Glutamatergic neuron (in vitro differentiated cells): ENCODE data around the gene GPLD1. TPM values are rescaled to one million over a fixed set of nuclear protein-coding genes. Genes with fewer than 3 reads are reported as not detected.

Experiments used
- DNase-seq: peaks from one replicate; pipeline ENCODE4 v3.0.0; 2022
- H3K27ac Mint-ChIP-seq: one replicate; pipeline ENCODE4 v1.8.0; 2020; ENCODE audit warnings: mild to moderate bottlenecking, mixed read lengths, inconsistent platforms; ENCODE audit not compliant: unreplicated experiment
- H3K27me3 Mint-ChIP-seq: one replicate; pipeline ENCODE4 v1.8.0; 2020; ENCODE audit warnings: mild to moderate bottlenecking, moderate library complexity, mixed read lengths, inconsistent platforms; ENCODE audit not compliant: unreplicated experiment
- H3K36me3 Mint-ChIP-seq: one replicate; pipeline ENCODE4 v1.8.0; 2020; ENCODE audit warnings: mild to moderate bottlenecking, mixed read lengths, inconsistent platforms; ENCODE audit not compliant: unreplicated experiment
- H3K4me1 Mint-ChIP-seq: one replicate; pipeline ENCODE4 v1.8.0; 2020; ENCODE audit warnings: mild to moderate bottlenecking, low read depth, mixed read lengths, inconsistent platforms; ENCODE audit not compliant: unreplicated experiment
- H3K4me3 Mint-ChIP-seq: one replicate; pipeline ENCODE4 v1.8.0; 2020; ENCODE audit warnings: mild to moderate bottlenecking, mixed read lengths, inconsistent platforms; ENCODE audit not compliant: unreplicated experiment
- H3K9me3 Mint-ChIP-seq: one replicate; pipeline ENCODE4 v1.8.0; 2020; ENCODE audit warnings: mild to moderate bottlenecking, moderate library complexity, mixed read lengths, inconsistent platforms; ENCODE audit not compliant: unreplicated experiment
- total RNA-seq: library from RNA; stranded (reverse); fragmentation: NEBNext Ultra II Directional; extraction: Animal tissue kit (Norgen Biotek cat#: 25700); gene quantifications from one replicate; pipeline ENCODE4 v1.2.1, GENCODE V29; 2021; ENCODE audit not compliant: unreplicated experiment
- TF ChIP-seq, protein P1 (sequence below): fragments of 200-600 bp; sonication (generic); IDR thresholded peaks from one replicate; pipeline ENCODE4 v1.5.0; 2021; ENCODE audit not compliant: partially characterized antibody, unreplicated experiment

The GPLD1 gene
- total RNA-seq, 1 donor from 2014 or later, result 2.0 TPM

DNA sequence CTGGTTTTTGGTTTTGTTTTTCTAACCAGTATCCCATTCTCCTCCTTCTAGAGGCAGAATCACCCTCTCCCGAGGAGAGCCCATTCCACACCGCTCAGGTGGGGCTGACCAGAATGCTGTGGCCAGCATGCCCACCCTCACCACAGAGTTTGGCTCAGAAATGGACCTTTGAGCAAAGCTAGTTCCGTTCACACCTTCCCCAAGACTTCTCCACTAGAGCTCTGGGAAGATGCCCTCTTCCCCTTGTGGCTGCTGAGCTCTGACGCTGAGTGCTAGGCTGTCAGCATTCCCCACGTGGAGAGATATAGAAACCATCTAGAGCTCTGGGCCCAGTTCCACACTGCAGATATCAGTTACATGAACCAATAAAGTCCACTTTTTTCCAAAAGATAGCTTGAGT is 7.9 kb downstream of the GPLD1 start:
- H3K4me3 Mint-ChIP-seq, result no peak overlapping the region
- H3K27ac Mint-ChIP-seq, result no peak overlapping the region
- no peaks in the 10 kb centered on the region for H3K27me3 Mint-ChIP-seq
- H3K4me1 Mint-ChIP-seq, result no peaks in the 10 kb centered on the region
- no peak for DNase-seq
- no peaks in the 10 kb centered on the region for H3K36me3 Mint-ChIP-seq
- TF ChIP-seq, protein P1, sequence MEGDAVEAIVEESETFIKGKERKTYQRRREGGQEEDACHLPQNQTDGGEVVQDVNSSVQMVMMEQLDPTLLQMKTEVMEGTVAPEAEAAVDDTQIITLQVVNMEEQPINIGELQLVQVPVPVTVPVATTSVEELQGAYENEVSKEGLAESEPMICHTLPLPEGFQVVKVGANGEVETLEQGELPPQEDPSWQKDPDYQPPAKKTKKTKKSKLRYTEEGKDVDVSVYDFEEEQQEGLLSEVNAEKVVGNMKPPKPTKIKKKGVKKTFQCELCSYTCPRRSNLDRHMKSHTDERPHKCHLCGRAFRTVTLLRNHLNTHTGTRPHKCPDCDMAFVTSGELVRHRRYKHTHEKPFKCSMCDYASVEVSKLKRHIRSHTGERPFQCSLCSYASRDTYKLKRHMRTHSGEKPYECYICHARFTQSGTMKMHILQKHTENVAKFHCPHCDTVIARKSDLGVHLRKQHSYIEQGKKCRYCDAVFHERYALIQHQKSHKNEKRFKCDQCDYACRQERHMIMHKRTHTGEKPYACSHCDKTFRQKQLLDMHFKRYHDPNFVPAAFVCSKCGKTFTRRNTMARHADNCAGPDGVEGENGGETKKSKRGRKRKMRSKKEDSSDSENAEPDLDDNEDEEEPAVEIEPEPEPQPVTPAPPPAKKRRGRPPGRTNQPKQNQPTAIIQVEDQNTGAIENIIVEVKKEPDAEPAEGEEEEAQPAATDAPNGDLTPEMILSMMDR, result no peak
- H3K9me3 Mint-ChIP-seq, result no peaks in the 10 kb centered on the region

DNA sequence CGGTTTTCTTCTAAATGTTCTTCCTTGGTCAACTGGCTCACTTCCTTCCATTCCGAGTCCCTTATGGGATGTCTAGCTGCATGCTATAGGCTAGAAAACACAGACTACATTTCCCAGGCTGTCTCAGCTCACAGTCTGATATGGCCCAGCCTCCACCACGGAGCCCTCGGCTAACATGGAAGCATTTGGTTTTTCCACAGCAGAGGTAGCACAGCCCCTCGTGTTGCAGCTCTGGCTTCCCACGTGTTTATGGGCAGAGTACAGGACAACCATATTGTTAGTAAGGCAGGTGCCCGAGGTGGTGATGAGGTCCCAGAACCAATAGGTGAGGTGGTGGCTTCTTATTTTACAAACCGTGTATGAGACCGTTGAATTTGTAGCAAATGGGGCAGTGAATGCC is 8.7 kb downstream of the GPLD1 start:
- Mint-ChIP-seq H3K4me3 (no peak overlapping the region), H3K9me3 (no peaks in the 10 kb centered on the region), H3K36me3 (no peaks in the 10 kb centered on the region), H3K27me3 (no peaks in the 10 kb centered on the region), H3K27ac (no peak overlapping the region), H3K4me1 (no peaks in the 10 kb centered on the region)
- no peak for DNase-seq
- TF ChIP-seq, protein P1, result no peak

DNA sequence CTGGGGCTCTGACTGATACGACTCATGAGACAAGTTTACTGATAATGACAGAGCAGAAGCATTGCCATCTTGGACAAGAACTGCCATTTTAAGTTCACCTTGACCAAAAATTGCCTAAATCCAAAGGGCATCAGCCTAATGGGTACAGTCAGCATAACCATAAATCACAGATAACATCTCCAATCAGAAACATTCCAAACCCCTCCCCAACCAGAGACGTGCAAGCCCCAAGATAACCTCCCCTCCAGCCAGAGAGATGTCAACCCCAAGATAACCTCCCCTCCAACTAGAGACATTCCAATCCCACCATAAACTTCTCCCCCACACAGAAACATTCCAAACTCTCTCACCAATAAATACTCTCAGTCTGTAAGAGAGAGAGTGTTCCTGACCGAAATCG is 10.5 kb downstream of the GPLD1 start:
- Mint-ChIP-seq H3K36me3 (no peaks in the 10 kb centered on the region), H3K4me3 (no peak overlapping the region), H3K4me1 (no peaks in the 10 kb centered on the region), H3K9me3 (no peaks in the 10 kb centered on the region), H3K27ac (no peak overlapping the region), H3K27me3 (no peaks in the 10 kb centered on the region)
- no peak for DNase-seq
- TF ChIP-seq, protein P1, result no peak

DNA sequence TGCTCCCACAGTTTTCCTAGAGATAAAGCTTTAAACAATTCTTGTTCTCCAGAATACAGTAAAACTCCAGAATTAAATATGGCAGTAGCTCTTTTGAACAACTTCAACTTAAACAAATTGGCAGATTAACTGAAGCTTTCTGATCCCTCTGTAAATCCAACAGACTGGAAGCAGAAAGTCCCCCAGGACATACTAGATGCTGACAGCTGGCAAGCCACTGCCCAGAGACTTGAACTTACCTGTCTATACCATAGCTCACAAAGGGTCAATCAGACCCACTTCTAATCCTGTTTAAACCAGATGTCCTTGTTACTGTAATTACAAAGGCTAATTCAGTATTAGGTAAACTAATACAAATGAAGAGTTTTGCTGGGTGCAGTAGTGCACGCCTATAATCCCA is 12.3 kb downstream of the GPLD1 start:
- H3K36me3 Mint-ChIP-seq, result no peaks in the 10 kb centered on the region
- no peak overlapping the region for H3K27ac Mint-ChIP-seq
- H3K9me3 Mint-ChIP-seq, result no peaks in the 10 kb centered on the region
- no peaks in the 10 kb centered on the region for H3K4me1 Mint-ChIP-seq
- no peak overlapping the region for H3K4me3 Mint-ChIP-seq
- no peak for DNase-seq
- no peaks in the 10 kb centered on the region for H3K27me3 Mint-ChIP-seq
- TF ChIP-seq, protein P1, result no peak

DNA sequence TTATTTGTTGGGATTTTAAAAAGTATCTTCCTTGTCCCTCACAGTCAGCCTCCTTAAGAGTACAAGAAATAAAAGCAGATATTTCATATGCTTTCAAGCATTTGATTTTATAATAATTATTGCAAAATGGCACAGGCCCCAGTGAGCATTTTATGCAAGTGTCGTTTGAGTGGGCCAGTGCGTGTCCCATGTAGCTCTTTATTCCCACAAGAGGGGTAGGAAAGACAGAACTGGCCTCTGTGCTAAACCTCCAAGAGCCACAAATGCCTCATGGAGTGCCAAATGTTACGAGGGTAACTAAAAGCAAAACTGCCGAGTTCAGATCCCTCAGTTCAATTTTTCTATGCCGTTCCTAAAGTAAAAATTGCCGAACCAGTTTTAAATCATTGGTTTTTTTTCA is 12.7 kb downstream of the GPLD1 start:
- H3K4me1 Mint-ChIP-seq, result no peaks in the 10 kb centered on the region
- no peak overlapping the region for H3K4me3 Mint-ChIP-seq
- no peaks in the 10 kb centered on the region for H3K36me3 Mint-ChIP-seq
- TF ChIP-seq, protein P1, result no peak
- H3K27ac Mint-ChIP-seq, result no peak overlapping the region
- DNase-seq, result no peak
- no peaks in the 10 kb centered on the region for H3K9me3 Mint-ChIP-seq
- H3K27me3 Mint-ChIP-seq, result no peaks in the 10 kb centered on the region
